GM04503 (cell line): Measurements from ENCODE around the gene SLC25A6.
"Not testable (repeated sequence)": the region's sequence is repeated elsewhere in the genome, so short reads cannot be mapped to it uniquely, and the experiment has no call there.

ENCODE experiments used
- DNase-seq: peaks from one replicate; pipeline ENCODE4 v3.0.0-alpha.2; 2012; ENCODE audit warnings: low read depth

Gene SLC25A6

GRCh38 chrX:1354036-1355019 is 37.6 kb downstream of the SLC25A6 start:
- DNase-seq = no peak

- DNase-seq = no peak
Observed at GRCh38 chrX:1351981-1352714, 39.8 kb downstream of the SLC25A6 start.

GRCh38 chrX:1349606-1350005 is 42.3 kb downstream of the SLC25A6 start:
- DNase-seq = not testable (repeated sequence)

- DNase-seq = no peak
Observed at GRCh38 chrX:1341545-1342184, 50.2 kb downstream of the SLC25A6 start.

DNA sequence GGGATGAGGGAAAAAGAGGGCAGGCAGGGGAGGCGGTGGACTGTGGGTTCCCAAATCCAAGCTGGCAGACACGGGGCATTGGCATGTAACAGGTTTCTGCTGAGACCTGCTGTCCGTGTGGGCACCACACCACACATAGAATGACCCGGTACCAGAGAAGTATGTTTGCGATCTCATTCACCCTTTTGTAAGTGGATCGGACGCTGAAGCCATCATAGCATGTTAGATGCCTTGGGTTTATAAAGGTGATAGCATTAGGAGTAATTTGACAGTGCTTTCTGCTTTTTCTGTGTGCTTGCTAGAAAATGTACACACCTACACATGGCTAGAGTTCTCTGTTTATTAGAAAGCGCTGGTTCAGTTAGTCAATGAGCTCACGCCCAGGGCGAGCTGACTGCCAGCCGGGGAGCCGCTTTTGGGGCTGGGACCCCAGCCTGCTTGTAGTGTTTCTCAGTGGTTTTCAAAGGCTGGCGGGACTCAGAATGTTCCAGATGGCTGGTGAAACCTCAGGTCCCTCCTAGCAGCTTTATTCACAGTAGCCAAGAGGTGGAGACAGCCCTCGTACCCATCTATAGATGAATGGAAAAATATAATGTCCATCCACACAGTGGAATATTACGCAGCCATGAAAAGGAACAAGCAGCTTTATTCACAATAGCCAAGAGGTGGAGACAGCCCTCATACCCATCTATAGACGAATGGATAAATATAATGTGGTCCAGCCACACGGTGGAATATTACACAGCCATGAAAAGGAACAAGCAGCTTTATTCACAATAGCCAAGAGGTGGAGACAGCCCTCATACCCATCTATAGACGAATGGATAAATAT is 54.7 kb downstream of the SLC25A6 start:
- DNase-seq = no peak

- DNase-seq = no peak
Observed at GRCh38 chrX:1336331-1336943, 55.5 kb downstream of the SLC25A6 start, which contains the start of gene IL3RA. Gene IL3RA (plus strand): TSS chrX:1336785. CDS start chrX:1341766, 4,981 bp downstream.
